ENCODE data around the gene ADAT3. TPM values are rescaled to one million over a fixed set of nuclear protein-coding genes. Genes with fewer than 3 reads are reported as not detected.

Gene ADAT3
- total and polyA plus RNA-seq, 10 donors = 3.2 to 11.0 (median 8.2) TPM

DNA sequence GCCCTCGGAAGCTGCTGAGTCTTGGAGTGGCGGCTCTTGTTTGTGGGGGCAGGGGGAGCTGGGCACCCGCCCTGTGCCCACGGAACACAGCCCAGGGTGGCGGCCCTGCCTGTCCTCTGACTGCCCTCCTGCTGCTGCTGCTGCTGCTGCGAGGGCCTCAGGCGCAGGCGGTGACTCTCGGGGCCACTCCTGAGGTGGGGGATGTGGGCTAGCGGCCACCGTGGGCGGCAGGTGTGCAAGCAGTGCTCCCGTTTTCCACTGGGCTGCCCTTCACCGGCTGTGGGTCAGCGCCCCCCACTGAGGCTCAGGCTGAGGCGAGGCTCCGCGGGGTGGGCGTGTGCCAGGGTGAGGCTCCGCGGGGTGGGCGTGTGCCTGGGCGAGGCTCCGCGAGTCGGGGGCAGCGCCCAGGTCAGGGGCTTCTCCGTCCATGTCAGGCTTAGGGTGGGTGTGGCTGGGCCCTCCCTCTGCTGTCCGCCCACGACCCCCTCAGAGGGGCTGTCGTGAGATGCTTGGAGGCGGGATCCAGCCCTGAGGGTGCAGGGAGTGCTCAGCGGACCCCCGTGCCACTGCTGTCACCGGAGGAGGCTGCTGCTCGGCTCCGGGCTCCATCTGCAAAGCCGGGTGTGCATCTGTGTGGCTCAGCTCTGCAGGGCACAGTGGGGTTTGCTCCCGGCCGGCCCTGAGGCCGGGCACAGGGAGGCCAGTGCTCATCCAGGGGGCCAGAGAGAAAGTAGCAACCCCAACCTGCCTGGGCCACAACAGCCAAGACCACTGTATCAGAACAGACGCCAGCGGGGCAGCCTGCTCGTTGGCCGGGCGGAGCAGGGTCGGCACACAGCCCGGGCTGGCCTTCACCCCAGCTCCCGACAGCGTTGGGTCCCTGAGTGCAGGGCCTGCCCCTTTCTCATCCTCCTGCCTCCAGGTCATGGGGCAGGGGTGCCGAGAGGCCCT, 50.2 kb downstream of the ADAT3 start:
- peaks cover 0 to 80% (median 9%) of the 10 kb centered on the region in 6 donors for H3K36me3 ChIP-seq
- no peaks in the 10 kb centered on the region for H3K27me3 ChIP-seq (replicated peaks in 1 of 7)
- no peak overlapping the region for H3K4me3 ChIP-seq
- no peak for DNase-seq
- intact Hi-C loops (cut with DNase I; ENCODE audit: low total_unique reads) = no loop called here
- peaks cover 0 to 84% (median 40%) of the 10 kb centered on the region in 6 donors for H3K4me1 ChIP-seq
- no peak overlapping the region for H3K27ac ChIP-seq
- 74 to 86% (median 82%) methylated on average over 12 to 51 of the region's 51 CpGs for WGBS, 5 donors
- TF ChIP-seq, protein P1, sequence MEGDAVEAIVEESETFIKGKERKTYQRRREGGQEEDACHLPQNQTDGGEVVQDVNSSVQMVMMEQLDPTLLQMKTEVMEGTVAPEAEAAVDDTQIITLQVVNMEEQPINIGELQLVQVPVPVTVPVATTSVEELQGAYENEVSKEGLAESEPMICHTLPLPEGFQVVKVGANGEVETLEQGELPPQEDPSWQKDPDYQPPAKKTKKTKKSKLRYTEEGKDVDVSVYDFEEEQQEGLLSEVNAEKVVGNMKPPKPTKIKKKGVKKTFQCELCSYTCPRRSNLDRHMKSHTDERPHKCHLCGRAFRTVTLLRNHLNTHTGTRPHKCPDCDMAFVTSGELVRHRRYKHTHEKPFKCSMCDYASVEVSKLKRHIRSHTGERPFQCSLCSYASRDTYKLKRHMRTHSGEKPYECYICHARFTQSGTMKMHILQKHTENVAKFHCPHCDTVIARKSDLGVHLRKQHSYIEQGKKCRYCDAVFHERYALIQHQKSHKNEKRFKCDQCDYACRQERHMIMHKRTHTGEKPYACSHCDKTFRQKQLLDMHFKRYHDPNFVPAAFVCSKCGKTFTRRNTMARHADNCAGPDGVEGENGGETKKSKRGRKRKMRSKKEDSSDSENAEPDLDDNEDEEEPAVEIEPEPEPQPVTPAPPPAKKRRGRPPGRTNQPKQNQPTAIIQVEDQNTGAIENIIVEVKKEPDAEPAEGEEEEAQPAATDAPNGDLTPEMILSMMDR (IDR thresholded peaks at IDR 0.05 in 8 of 11, conservative IDR thresholded peaks at IDR 0.05 in 3 of 11) = no peak
- TF ChIP-seq POLR2AphosphoS5 (IDR thresholded peaks at IDR 0.05) = peak in 1 of 3 donors; percentile 38
- no peaks in the 10 kb centered on the region for H3K9me3 ChIP-seq

DNA sequence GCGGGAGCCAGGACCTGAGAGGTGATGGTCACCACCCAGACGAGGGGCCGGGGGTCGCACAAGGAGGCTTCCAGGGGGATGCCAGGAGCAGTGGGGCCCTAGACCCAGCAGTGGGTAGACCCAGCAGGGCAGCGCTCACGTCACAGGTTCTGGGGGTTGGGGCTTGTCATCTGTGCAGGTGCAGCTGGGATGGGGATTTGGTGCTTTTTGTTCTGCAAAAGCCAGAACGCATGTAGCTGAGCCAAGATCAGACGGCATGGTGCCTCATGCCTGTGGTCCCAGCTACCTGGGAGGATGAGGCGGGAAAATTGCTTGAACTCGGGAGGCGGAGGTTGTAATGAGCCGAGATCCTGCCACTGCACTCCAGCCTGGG, 50.9 kb downstream of the ADAT3 start:
- no peak for DNase-seq
- Histone ChIP-seq H3K9me3 (no peaks in the 10 kb centered on the region), H3K4me3 (no peak overlapping the region), H3K4me1 (peaks cover under 1 to 84% (median 40%) of the 10 kb centered on the region in 6 donors), H3K27ac (no peak overlapping the region), H3K27me3 (replicated peaks in 1 of 7) (no peaks in the 10 kb centered on the region), H3K36me3 (peaks cover 0 to 82% (median 9%) of the 10 kb centered on the region in 6 donors)
- WGBS, 5 donors = 88 to 95% (median 90%) methylated on average over 11 to 12 of the region's 12 CpGs
- TF ChIP-seq POLR2AphosphoS5 (IDR thresholded peaks at IDR 0.05) = no peak
- TF ChIP-seq, protein P1 (IDR thresholded peaks at IDR 0.05 in 8 of 11, conservative IDR thresholded peaks at IDR 0.05 in 3 of 11) = no peak
- no peak for TF ChIP-seq POLR2A (IDR thresholded peaks at IDR 0.05)
- intact Hi-C loops (cut with DNase I; ENCODE audit: low total_unique reads) = no loop called here

DNA sequence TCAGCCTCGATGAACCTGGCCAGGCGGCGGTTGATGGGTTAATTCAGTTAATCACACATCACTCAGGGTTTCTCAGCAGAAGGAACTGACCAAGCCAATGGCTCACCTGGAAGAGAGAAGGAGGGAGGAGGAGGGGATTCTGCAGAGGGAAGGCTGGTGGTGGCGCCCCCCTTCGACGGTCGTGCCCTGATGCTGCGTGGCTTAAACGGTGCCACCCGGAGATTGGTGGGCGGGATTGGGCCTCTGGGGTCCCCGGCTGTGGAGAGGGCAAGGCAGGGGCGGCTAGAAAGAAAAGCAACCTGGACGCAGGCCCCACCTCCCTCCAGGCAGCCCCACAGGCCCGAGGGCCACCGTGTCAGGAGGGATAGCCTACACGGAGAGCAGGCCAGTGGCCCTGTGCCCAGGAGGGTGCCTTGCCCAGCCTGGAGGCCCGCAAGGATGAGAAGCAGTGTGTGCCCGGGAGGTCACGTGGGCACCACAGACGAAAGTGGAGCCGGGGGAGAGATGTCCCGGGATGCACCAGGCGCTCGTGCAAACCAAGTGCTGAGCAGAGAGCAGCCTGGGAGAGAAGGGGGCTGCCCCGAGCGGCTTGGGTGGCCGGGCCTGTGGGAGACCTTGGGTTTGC, 51.8 kb downstream of the ADAT3 start:
- no peak overlapping the region for H3K4me3 ChIP-seq
- H3K27me3 ChIP-seq (replicated peaks in 1 of 7) = no peaks in the 10 kb centered on the region
- no peaks in the 10 kb centered on the region for H3K9me3 ChIP-seq
- TF ChIP-seq, protein P1 (IDR thresholded peaks at IDR 0.05 in 8 of 11, conservative IDR thresholded peaks at IDR 0.05 in 3 of 11) = no peak
- peak in 2 of 3 donors; percentile 22 to 57 for TF ChIP-seq POLR2AphosphoS5 (IDR thresholded peaks at IDR 0.05)
- H3K27ac ChIP-seq = no peak overlapping the region
- 79 to 92% (median 90%) methylated on average over 25 to 28 of the region's 28 CpGs for WGBS, 5 donors
- H3K36me3 ChIP-seq = peaks cover 0 to 87% (median 10%) of the 10 kb centered on the region in 6 donors
- DNase-seq = no peak
- intact Hi-C loops (cut with DNase I; ENCODE audit: low total_unique reads) = no loop called here
- peaks cover 2 to 84% (median 42%) of the 10 kb centered on the region in 6 donors for H3K4me1 ChIP-seq

All from spleen (tissue), 11 donors.